Measurements from ENCODE around the gene NPAS2.

Gene NPAS2

DNA sequence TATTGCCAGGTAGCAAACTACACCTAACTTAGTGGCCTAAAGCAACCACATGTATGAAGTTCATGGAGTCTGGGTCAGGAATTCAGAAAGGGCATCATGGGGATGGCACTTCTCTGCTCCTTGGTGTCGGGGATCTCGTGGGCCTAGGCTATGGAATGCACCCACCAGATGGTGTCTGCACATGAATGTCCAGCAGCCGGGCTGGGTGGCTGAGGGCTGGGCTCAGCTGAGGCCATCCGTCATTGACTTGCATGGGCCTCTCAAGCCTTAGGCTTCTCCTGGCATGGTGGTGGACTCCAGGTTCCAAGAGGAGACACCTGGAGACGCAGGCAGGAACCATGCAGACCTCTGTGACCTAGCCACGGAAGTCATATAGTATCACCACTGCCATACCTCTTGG, 156.1 kb downstream of the NPAS2 start:
- no peak for DNase-seq

DNA sequence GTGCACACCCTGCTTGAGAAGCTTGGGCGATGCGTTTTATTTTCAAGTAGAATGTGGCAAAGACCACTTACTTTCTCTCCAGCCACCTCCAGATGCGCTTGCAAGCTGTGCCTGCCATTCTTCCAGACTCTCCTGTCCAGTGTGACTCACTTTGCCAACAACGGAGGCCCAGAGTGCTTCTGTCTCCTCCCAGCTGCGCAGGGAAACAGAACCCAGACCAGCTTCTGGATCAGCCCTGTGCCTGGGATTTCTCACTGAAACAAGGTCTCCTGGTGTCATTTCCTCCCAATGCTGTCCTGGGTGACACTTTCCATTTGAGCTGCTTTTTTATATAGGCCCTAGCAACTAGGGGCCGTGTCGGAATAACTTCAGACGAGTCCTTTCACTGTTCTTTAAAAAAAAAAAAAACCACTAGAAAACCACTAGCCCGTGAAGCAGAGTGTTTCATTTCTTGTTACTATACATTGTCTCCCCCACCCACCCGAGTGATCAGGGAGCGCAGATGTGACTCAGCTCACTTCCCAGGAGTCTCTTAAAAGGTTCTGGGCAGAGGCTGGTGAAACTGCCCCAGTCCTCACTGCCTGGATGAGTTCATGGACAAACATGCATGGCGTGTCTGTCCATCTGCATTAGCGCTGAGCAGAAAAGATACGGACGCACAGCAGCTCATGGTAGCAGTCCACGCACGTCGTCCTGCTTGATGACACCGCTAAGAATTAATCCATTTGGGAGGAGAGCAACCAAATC, 156.9 kb downstream of the NPAS2 start:
- no peak for DNase-seq

DNA sequence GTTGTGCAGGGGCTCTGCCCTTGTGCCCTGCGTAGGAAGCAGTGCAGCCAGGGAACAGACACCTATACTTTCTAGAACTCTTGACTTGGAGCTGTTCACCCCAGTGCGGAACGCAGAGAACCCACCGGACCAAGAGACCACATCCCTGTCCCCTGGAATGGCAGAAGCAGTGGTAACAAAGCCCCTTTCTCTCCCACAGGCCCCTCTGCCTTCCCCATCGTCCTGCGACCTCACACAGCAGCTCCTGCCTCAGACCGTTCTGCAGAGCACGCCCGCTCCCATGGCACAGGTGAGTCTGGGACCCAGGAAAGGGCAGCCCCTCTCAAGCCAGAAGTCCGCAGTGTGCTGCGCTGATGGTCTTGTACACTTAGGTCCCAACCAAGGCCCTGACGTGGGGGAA, 157.6 kb downstream of the NPAS2 start:
- no peak for DNase-seq

DNA sequence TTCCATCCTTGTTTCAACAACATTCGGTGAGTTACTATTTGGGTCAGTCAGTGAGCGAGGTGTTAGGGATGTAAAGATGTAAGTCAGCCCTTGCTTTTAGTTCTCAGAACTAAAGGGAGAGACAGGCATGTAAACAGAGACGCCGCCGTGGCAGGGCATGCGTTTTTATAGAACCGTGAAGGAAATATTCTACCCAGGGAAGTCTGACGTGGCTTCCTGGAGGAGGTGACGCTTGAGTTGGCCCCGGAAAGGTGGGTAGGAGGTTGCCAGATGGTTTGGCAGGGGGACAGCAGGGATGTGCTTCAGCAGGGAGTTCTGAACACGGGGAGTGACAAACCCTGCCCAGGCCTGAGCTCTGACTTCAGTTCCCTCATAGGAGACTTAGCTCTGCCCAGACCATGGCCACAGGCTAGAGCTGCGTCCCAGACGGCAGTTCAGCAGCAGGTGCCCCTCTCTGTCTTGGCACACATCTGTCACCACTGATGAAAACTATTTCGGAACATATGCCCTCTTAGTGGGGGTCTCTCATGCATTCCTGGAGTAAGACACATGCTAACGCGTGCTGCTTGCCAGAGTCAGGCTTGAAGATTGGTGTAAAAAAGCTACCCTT, 158.7 kb downstream of the NPAS2 start:
- DNase-seq = no peak

DNA sequence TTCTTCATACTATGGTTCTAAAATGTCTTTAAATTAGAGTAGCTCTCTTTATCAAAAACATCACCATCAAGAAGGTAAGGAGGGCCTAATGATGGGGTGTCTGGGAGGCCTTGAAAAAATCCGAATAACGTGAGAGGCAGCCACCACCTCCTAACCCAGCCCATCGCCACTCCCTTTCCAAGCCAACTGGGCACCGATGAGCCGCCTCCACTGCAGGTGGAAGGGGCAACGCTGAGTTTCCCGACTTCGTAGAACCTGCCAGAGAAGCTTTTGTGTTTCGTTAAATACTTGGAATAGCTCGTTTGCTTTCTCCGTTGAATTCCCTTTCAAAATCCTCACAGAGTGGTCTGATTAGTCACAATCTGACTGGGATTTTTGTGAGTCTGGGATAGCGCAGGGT, 160.1 kb downstream of the NPAS2 start:
- DNase-seq = no peak

DNA sequence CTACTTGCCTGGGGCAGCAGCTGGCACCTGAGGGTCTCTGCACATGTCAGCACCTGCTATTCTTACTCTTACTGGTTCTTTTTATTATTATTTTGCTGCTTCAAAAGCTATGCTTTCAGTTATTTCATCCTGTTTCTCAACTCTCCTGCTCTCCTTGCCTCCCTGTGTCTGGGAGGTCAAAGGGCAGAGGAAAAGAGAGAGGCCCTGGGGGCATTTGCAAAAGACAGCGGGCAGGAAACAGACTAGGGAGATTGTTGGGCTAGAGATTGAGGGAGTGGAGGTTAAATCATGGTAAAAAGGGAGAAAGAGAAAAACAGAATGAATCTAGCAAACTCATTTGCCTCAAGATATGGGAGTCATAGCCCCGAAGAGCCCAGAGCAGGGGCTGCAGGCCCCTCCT, 161.1 kb downstream of the NPAS2 start:
- no peak for DNase-seq

DNA sequence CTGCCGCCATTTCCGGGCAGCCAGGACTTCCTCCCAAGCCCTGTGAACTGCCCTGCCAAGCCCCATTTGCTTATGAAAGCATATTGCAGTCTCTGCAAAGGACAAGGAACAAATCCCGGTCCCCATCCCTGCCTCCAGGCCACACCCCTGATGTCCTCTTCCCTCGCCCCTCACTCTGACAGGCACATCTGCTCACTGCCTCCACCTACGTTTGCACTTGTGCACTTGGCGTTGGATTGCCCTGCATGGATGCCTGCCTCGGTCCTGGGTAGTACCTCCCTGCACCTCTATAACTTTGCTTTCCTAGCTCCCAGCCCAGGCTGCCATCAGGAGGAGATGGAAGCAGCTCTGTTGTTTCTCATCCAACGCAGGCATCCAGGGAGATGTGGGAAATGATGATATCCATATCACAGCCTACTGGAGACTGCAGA, 162.5 kb downstream of the NPAS2 start:
- no peak for DNase-seq

DNA sequence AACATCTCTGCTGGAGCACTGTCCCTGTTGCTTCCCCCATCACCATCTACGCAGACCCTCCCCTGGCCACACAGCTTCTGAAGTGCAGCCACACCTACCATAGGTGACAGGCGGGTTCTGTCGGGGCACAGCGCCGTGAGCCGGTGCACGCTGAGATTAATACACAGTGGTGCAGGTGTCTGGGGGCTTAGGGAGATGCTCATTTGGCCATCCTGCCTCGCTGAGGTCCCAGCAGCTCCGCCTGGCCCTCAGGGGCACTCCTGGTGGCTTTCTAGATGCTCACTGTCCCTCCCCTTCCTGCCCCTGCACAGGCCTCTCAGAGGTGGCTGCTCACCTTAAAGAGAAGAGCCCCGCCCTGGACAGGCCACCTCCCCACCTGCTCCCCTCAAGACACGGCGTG, 163.3 kb downstream of the NPAS2 start:
- no peak for DNase-seq

DNA sequence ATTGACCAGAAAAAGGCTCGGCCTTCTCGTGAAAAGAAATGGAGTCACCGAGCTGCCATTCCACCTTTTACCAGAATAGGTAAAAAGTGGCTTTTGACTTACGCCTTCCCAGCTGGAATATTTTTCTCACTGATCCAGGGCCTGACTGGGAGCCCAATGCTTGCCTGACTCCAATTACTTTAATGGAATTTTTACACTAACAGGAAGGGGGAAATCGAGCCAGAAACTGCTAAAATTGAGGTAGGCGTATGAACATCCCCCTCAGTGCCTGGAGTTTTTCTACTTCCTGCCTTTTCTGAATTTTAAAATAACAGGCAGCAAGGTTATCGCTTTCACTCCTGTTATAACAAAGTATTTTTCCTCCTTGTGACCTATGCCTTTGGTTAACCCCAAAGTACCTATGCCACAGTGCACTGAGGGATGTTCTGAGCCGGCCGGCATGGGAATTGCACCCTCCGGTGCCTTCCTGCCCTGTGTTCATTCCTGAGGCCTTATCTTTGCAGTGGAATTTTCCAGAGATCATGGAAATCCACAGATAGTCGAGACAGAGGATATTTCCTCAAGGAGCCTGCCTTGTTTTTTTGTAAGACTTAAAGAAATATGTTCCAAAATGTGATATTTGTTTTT, 163.9 kb downstream of the NPAS2 start:
- no peak for DNase-seq

DNA sequence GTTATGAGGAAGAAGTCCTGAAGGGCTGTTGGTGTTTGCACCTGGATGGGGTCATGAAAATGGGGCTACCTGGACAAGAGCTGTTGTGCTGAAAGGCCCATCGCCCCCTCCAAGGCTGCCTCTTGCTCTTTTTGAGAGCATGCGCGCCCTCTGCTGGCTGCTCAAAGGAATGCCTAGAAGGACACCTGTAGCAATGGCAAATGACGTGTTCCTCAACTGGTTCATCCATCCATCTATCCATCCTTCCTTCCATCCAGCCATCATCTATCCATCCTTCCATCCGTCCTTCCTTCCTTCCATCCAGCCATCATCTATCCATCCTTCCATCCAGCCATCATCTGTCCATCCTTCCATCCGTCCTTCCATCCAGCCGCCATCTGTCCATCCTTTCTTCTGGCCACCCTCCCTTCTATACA, 165.0 kb downstream of the NPAS2 start:
- DNase-seq = peak; percentile 87

DNA sequence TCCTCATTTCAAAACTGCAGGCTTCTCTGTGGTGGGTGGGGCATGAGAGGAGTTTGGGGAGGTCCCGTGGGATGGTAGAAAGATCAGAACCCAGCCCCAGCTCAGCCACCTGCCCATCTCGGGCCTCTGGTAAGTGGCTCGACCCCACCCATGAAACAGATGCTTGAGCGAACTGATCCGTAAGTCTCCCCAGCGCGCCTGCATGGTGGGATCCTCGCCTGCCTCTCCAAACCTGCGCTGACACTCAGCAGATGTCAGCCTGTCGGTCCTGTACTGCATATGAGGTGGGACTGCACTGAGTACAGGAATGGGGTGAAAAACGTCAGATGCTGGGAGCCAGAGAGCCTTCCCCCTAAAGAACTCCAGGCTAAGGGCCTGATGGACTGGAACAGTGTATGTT, 166.2 kb downstream of the NPAS2 start:
- DNase-seq = no peak

DNA sequence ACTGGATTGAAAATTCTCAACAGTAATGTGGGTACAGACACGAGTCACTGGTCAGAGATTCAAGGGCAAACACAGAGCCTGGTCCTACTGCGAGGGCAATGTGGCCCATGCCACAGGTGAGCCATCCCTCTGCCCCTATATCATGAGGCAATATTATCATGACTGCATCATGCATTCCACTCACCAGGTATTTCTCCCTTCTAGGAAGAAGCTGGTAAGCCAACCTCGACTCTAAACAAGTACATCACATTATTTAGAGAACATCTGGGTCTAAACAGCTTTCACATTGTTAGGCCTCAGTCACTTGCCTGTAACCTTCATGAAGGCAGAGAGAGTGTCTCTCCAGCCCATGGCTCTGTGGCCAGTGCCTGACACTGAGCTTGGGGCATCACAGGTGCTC, 167.6 kb downstream of the NPAS2 start:
- DNase-seq = no peak

DNA sequence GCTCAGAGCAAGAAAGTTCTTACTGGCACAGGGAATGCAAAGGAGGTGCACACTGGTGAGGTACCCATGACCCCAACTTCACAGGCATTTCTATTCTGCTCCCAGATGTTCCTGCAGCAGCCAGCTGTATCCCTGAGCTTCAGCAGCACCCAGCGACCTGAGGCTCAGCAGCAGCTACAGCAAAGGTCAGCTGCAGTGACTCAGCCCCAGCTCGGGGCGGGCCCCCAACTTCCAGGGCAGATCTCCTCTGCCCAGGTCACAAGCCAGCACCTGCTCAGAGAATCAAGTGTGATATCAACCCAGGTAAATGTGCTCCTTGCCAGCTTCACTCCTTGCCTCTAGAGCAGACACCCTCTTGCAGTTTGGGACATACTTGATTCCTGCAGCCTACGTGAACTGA, 168.0 kb downstream of the NPAS2 start:
- no peak for DNase-seq

DNA sequence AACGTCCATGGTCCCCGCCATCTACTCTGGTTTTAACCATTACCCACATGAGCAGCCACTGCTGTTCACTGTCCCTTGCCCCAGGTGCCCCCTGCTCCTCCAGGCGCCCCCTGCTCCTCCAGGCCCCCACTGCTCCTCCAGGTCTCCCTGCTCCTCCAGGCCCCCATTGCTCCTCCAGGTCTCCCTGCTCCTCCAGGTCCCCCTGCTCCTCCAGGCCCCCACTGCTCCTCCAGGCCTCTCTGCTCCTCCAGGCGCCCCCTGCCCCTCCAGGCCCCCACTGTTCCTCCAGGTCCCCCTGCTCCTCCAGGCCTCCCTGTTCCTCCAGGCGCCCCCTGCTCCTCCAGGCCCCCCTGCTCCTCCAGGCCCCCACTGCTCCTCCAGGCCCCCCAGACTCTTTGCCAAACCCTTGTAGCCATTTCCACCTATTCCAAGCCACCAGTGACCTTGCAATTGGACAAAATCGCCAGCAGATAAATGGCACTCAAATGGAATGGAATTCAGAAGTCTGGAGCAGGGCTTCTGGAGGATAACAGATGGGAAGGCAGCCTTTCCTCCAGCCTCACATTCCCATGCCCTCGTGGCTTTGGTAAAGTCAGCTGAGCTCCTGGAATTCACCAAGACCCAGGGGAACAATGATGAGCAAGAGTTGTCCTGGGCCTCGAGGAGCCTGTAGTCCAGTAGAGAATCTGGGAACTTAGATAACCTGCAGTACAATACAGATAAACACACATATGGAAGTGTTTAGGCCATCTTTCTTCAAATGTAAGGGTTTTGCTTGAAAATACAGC, 168.9 kb downstream of the NPAS2 start:
- DNase-seq = no peak

DNA sequence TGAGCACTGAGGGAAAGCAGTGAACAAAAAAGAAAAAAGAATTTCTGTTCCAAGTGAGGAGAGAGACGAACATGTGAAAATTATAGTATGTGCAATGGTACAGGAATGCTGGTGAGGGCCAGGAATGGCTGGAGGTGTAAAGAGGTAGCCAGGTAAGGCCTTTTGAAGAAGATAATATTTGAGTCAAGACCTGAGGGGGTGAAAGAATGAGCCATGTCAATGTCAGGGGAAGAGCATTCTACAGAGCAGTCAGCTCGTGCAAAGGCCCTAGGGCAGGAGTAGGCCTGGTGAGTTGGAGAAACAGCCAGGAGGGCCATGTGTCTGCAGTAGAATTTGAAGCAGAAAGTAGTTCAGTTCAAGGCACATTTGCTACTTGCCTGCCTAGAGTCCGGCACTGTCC, 169.7 kb downstream of the NPAS2 start:
- DNase-seq = no peak

DNA sequence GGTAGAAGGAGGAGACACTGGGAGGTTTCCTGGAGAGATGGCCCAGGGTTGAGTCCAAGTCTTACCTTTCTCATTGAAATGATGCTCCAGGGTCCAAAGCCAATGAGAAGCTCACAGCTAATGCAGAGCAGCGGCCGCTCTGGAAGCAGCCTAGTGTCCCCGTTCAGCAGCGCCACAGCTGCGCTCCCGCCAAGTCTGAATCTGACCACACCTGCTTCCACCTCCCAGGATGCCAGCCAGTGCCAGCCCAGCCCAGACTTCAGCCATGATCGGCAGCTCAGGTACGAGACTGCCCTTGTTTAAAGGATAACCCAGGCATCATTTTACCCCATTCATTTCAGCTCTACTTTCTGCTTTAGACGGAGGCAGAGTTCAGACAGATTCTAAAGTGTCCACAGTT, 170.2 kb downstream of the NPAS2 start:
- no peak for DNase-seq

DNA sequence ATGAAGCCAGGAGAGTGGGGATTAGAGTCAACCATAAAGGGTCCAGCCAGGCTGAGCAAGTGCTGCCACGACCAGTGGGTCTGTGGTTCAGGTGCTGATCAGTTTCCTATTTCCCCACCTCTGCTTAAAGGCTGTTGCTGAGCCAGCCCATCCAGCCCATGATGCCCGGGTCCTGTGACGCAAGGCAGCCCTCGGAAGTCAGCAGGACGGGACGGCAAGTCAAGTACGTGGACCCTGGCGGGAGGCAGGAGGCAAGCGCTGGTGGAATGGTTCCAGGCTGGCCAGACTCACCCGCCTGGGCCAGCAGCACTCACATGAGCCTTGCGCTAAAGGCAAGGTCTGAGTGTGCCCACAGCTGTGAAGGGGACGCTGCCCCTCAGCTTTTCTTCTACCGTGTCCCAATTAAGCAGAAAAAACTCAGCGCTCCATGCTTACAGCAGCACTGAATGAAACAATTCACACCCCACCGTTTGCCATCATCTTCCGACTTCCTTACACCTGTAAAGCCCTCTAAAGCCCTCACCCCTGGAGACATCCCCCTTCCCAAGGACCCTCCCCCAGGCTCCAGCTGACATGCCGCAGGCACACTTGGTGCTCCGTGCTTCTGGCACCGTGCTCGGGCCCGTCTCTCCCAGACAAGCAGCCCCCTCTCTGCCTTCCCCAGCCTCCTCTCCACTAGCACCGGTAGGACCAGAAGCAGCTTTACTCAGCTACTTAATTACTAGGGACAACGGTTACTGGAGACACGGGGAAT, 170.9 kb downstream of the NPAS2 start:
- no peak for DNase-seq

DNA sequence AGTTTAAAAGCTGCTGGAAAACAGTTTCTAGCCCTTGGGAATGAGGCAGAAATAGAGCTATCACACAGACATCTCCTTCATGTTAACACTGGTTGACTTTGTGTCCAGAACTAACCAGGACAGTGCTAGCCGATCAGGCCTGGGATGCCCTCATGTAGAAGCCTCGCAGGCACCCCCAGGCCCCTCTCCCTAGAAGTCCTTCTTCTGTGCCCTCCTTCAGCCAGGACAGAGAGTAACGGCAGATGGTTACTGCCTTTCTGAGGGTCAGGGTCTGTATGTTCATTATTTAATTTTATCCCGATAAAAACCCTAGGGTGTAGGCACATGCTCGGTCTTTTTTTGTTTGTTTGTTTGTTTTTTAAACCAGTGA, 171.4 kb downstream of the NPAS2 start:
- no peak for DNase-seq

DNA sequence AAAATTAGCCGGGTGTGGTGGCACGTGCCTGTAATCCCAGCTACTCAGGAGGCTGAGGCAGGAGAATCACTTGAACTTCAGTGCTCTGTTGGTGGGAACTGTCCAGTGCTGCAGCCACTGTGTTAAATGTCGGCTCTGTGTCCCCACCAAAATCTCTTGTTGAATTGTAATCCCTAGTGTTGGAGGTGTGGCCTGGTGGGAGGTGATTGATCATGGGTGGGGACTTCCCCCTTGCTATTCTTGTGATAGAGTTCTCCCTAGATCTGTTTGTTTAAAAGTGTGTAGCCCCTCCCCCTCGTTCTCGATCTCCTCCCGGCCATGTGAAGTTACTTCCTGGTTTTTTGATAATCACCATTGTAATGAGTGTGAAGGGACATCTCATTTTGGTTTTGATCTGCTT, 172.3 kb downstream of the NPAS2 start:
- DNase-seq = no peak

DNA sequence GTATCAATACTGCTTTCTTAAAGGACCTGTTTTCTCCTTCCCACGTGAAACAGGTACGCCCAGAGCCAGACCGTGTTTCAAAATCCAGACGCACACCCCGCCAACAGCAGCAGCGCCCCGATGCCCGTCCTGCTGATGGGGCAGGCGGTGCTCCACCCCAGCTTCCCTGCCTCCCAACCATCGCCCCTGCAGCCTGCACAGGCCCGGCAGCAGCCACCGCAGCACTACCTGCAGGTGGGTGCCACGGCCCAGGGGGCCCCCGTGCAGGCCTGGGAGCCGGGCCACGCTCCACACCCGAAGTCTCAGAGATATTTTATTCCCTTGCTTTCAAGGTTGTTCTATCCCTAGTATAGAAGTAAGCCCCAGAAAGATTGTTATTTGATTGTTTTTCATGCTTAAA, 173.4 kb downstream of the NPAS2 start:
- no peak for DNase-seq

DNA sequence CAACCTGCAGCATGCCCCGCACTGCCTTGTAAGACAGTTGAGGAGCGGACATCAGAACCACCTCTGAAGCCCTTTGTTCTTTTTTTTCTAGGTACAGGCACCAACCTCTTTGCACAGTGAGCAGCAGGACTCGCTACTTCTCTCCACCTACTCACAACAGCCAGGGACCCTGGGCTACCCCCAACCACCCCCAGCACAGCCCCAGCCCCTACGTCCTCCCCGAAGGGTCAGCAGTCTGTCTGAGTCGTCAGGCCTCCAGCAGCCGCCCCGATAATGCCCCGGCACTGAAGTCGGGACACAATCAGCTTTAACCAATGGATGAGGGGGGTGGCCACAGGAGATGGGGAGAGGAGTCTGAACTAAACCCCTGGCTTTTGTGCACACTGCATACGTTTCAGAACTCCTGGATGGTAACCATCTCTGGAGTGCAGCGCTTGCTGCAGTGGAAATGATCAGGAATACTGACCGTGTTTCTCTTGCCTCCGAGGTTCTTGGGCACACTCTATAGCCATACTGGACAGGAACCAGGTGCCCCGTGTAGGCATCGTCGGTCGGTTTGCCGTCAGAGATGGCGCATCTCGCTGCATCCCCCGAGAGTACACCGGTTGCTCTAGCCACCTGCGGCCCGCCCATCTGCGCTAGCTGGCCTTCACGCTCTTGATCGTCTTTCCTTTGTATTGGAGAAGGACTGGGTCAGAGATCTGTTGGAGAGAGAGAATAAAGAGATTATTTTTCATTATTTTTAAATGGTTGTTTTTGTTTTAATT, 175.6 kb downstream of the NPAS2 start:
- DNase-seq = peak; percentile 35
